IPS-11a (cell line): ENCODE measurements around the gene SIRT5.

ENCODE experiments used
- H3K4me3 ChIP-seq: one replicate; pipeline ENCODE4 v1.5.1; 2013; ENCODE audit warnings: low read depth, low read length, control low read depth

Gene SIRT5

GRCh38 chr6:13586603-13587542 lies 12.5 kb downstream of the SIRT5 start:
- H3K4me3 ChIP-seq, result no peak overlapping the region

- H3K4me3 ChIP-seq, result no peak overlapping the region
Measured at GRCh38 chr6:13589801-13590200, 15.4 kb downstream of the SIRT5 start.

GRCh38 chr6:13590574-13591153 lies 16.3 kb downstream of the SIRT5 start:
- H3K4me3 ChIP-seq, result no peak overlapping the region

DNA sequence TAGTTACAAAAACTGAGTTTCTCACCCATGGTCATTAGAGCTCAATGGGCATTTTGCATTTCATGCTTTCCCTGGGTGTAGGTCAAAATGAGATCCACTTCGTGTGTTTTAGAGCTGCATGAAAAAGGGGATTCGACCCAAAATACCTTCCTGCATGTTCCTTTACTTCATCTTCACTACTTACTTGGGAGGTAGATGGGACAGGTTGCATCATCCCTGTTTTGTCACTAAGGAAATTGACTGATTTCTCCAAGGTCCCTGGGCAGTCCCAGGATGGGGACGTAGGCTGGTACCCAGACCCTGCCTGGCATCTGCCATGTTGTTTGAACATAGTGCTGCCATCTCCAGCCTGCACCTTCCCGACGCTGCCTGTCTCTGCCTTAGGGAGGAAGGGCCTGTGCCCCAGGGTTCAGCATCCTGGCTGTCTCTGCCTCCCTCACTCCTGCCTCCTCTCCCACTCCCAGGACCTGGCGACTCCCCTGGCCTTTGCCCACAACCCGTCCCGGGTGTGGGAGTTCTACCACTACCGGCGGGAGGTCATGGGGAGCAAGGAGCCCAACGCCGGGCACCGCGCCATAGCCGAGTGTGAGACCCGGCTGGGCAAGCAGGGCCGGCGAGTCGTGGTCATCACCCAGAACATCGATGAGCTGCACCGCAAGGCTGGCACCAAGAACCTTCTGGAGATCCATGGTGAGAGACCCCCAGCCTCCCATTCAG lies 17.0 kb downstream of the SIRT5 start:
- H3K4me3 ChIP-seq, result no peak overlapping the region

DNA sequence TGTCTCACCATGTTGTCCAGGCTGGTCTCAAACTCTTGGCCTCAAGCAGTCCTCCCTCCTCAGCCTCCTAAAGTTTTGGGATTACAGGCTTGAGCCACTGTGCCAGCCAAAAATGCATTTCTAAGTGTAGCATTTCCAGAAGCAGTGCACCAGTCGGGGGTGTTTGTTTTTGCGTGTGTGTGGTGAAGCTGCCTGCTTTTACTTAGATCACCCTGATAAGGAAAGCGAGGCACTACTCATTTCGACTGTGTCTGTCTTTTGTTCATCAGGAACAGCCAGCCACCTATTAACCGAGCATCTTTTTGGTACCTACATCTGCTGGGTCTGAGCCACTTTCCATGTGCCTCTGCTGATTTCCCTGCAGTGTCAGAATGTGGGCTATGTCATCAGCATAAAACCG lies 18.7 kb downstream of the SIRT5 start:
- H3K4me3 ChIP-seq, result no peak overlapping the region

GRCh38 chr6:13593720-13594119 lies 19.3 kb downstream of the SIRT5 start:
- no peak overlapping the region for H3K4me3 ChIP-seq

DNA sequence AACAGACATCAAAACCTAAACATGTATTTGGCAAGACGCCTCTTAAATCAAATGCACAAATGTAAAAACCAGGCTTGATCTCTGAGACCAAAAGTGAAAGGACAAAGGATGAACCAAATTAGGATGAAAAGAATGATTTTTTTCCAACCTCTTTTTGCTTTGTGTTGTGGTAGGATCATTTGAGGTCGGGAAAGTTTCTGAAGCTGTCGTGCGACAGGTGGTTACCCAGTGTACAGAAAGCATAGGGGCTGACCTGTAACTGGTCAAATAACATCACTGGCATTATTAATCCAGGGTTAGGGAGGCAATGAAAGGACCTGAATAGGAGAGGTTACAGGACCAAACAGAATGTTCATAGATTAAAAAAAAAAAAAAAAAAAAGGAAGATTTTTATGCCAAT lies 22.7 kb downstream of the SIRT5 start:
- no peak overlapping the region for H3K4me3 ChIP-seq

DNA sequence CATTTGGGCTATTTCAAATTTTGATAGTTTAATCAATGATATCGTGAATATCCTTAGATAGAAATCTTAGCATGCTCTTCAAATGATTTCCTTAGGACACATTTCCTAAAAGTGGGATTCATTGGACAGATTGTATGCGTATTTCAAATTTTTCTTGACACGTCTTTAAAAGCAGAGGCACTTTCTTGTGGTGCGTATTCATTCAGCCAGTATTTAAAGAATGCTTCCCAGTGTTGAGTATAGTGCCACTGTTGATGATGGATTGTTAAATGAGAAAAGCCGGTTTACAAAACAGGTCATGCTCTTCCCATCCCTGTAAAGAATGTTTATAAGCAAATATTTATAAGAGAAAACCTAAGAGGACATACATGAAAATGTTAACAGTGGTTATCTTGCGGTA lies 25.6 kb downstream of the SIRT5 start:
- H3K4me3 ChIP-seq, result no peak overlapping the region

GRCh38 chr6:13604135-13604534 lies 29.7 kb downstream of the SIRT5 start:
- H3K4me3 ChIP-seq, result no peak overlapping the region

DNA sequence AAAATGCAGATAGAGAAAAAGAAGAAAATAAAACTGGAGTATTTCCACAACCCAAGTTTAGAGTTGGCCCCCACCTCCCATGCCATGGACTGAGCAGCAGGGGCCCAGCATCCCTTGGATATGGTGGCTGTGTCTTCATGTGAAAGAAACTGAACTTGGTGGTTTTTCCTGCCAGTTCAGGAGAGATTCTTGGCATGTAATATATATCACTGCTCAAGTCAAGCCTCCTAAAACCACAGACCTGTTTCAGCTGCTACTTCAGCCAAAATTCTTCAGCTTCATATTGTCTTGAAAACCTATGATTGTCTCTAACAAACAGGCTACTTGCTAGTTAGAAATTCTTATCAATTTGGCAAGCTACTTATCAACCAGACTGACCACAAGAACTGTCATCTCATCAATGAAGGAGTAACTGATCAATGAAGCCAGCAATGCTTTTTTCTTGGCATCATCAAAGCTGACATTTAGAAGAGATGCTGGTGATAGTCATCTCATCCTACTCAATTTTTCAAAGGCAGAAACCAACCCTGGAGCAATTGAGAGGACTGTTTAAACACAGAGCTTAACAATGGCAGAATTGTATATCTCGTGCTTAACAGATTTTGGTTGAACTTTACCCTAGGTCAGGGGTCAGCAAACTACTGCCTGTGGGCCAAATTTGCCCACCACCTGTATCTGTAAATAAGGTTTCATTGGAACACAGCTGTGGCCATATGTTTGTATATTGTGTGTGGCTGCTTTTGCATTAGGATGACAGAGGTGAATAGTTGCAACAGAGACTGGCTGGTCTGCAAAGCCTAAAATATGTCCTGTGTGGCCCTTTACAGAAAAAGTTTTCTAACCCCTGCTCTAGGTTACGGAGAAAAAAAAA lies 30.4 kb downstream of the SIRT5 start:
- H3K4me3 ChIP-seq, result no peak overlapping the region

GRCh38 chr6:13605634-13606033 lies 31.2 kb downstream of the SIRT5 start:
- H3K4me3 ChIP-seq, result no peak overlapping the region

DNA sequence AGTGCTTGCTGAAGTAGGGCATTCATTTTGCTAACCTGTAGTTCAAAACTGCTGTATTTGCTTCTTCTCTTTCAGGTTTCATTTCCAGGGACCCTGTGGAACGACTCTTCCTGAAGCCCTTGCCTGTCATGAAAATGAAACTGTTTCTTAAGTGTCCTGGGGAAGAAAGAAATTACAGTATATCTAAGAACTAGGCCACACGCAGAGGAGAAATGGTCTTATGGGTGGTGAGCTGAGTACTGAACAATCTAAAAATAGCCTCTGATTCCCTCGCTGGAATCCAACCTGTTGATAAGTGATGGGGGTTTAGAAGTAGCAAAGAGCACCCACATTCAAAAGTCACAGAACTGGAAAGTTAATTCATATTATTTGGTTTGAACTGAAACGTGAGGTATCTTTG lies 37.3 kb downstream of the SIRT5 start:
- no peak overlapping the region for H3K4me3 ChIP-seq

DNA sequence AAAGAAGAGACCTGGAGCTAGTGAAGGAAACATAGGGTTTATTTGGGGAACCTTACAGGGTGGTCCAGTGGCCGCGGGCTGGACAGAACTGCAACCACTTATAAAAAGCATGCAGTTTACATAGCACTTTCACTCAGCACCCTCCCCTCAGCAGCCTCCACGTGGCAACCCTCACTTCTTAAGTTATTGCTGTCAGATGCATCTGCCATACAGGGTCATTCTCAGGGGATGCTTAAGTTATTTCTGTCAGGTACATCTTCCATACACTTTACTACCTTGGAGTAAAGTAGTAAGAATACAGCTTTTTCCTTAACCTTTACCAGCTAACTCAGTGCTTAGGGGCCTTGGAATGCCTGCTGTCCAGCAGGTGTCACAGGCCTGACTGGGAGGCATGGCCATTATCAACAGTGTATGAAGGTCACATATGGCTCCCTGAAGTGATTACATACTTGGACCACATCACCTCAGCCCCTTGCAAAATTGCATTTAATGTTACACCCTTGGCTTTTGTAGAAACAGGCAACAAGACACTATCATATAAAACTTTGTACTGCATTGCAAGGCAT lies 38.7 kb downstream of the SIRT5 start:
- H3K4me3 ChIP-seq, result no peak overlapping the region

DNA sequence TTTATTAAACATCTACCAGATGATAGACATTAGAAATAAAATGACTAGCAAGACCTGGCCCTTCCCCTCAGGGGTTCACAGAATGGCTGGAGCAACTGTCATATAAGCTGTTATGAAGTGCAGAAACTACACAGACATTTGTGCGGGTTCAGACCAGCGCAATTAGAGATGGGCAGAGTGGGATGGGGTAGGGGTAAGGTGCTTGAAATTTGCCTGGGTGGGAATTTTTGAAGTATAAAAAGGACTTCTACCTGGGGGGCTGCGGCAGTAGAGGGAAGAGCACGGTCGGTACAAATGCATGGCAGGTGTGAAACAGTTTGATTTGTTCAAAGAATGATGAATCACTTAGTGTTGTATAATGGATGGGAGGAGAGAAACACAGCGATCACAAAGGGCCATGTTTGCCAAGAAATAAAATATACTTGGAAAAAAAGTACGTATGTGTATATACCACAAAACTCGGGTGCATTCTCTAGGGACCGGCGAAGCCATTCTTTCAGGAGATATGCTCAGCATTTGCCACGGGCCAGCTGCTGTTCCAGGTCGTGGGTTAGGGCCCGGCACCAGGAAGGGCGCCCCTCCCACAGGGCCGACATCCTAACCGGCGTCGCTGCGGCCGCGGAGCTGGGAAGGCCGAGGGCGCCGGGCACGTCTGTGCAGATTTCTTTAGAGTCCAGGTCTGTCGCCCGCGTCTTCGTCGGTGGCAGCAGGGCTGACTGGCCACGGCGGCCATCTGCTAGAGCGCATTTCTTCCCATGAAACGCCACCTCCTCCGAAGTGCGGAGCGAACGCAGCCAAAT lies 39.9 kb downstream of the SIRT5 start:
- peak overlapping the region; percentile 99 for H3K4me3 ChIP-seq

DNA sequence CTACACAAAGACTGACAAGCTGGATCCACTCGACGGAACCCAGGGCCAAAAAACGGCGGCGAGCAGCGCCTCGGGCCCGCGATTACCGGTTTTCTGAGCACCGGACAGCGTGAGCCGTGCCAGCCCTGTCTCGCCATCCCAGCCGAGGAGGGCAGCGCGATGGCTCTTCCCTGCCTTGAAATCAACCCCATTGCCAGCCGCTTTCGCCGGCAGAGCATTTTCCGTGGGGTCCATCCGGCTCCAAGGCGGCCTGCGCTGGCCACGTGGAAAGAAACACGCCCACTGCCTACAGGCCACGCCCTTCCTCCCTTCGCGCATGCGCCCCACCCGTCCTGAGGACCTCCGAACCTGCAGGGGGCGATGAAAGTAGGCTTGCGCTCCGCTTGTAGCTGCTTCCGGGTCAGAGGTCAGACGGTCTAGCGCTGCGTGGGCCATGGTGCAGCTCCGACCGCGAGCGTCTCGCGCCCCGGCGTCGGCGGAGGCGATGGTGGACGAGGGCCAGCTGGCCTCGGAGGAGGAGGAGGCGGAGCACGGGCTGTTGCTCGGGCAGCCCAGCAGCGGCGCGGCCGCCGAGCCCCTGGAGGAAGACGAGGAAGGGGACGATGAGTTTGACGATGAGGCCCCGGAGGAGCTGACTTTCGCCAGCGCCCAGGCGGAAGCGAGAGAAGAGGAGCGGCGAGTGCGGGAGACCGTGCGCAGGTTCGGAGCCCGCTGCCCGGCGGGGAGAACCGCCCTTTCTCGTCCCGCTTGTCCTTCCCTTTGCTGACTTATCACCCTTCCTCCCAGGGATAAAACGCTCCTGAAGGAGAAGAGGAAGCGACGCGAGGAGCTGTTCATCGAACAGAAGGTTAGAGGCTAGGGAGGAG lies 40.8 kb downstream of the SIRT5 start, which contains the start of gene NOL7:
Gene NOL7, plus strand, starts transcription at position 410 of the 866 bp plus-strand sequence. Its CDS starts 24 bp downstream, at position 434.
- peak within 1 kb of the TSS; percentile 99 for H3K4me3 ChIP-seq

- peak overlapping the region; percentile 99 for H3K4me3 ChIP-seq
Measured at GRCh38 chr6:13615792-13616120, 41.4 kb downstream of the SIRT5 start.

DNA sequence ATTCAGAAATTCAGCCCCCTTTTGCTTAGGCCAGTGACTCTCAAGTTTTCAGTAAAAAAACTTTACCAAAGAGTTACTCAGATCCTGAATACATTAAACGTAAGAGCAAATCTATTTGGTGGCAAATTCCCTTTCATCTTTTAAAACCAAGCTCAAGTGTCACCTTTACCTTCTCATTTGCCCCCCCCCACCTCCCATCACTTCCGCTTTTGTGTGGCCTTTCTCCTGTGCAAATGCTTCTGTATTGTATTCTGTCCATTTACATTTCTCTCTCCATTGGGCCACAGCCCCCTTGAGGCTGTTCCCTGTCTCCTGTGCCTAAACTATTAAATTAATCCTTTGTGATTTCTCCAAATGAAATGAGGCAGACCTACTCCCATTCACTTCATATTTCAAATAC lies 42.7 kb downstream of the SIRT5 start:
- H3K4me3 ChIP-seq, result no peak overlapping the region

- no peak overlapping the region for H3K4me3 ChIP-seq
Measured at GRCh38 chr6:13624871-13625288, 50.5 kb downstream of the SIRT5 start.
